Measurements from ENCODE around the gene ZNF277. TPM values are rescaled to one million over a fixed set of nuclear protein-coding genes. Genes with fewer than 3 reads are reported as not detected.

Gene ZNF277
- total RNA-seq, 1 donor from 2014 or later: 58.2 TPM

DNA sequence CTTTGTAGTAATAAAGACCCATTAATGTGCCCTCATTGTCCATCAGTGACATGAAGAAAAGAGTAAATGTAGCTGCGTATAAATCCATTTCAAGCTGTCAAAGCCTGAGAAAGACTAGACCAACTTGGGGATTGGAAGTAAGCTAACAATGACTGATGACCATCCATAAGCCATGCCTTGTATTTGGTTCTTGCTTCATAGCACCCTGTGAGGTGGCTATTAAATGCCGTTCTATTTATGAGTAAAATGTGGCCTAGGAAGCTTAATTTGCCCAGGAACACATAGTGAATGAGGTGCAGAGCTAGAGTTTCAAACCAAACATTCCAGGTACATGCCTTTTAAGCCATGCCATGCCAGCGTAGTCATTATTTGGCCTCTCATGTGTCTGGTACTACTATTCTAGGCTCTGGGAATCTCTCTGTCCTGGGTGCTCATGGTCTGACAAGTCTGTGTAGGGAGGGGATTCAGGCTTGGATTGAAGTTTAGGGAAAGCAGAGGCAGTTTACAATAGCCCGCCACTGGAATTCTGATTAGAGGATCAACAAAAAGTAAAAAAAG is 92.1 kb downstream of the ZNF277 start:
- Histone ChIP-seq H3K4me3 (ENCODE audit: low read depth, low read length) (no peak overlapping the region), H3K27me3 (ENCODE audit: control insufficient read depth, insufficient read depth, low read length) (no peaks in the 10 kb centered on the region), H3K36me3 (ENCODE audit: control insufficient read depth, insufficient read depth, low read length) (no peaks in the 10 kb centered on the region)
- FAIRE-seq (no peak), DNase-seq (ENCODE audit: low read depth) (no peak)
- TF ChIP-seq, protein P1, sequence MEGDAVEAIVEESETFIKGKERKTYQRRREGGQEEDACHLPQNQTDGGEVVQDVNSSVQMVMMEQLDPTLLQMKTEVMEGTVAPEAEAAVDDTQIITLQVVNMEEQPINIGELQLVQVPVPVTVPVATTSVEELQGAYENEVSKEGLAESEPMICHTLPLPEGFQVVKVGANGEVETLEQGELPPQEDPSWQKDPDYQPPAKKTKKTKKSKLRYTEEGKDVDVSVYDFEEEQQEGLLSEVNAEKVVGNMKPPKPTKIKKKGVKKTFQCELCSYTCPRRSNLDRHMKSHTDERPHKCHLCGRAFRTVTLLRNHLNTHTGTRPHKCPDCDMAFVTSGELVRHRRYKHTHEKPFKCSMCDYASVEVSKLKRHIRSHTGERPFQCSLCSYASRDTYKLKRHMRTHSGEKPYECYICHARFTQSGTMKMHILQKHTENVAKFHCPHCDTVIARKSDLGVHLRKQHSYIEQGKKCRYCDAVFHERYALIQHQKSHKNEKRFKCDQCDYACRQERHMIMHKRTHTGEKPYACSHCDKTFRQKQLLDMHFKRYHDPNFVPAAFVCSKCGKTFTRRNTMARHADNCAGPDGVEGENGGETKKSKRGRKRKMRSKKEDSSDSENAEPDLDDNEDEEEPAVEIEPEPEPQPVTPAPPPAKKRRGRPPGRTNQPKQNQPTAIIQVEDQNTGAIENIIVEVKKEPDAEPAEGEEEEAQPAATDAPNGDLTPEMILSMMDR (IDR thresholded peaks at IDR 0.05; ENCODE audit: insufficient read depth, low read length, severe bottlenecking): no peak

DNA sequence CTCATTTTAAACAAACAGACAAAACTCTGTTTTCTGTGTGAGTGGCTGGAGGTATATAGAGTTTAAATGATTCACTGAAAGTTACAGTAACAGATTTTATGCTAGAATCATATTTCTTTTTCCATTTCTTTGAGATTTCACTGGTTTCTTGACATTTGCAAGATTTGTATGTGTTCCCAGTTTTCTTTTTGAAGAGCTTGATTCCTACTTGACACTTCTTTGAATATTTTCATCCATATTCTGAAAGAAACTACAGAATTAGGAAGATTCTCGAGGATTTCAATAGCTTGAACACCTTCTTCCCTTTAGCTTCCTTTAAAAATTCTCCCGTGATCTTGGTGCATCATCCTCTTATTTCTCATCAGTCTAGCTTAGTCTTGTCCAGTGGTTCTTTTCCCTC is 93.6 kb downstream of the ZNF277 start:
- DNase-seq (ENCODE audit: low read depth) (no peak), FAIRE-seq (no peak)
- Histone ChIP-seq H3K27me3 (ENCODE audit: control insufficient read depth, insufficient read depth, low read length) (no peaks in the 10 kb centered on the region), H3K36me3 (ENCODE audit: control insufficient read depth, insufficient read depth, low read length) (no peaks in the 10 kb centered on the region), H3K4me3 (ENCODE audit: low read depth, low read length) (no peak overlapping the region)
- TF ChIP-seq, protein P1 (IDR thresholded peaks at IDR 0.05; ENCODE audit: insufficient read depth, low read length, severe bottlenecking): no peak

- FAIRE-seq (no peak), DNase-seq (ENCODE audit: low read depth) (no peak)
- no peak overlapping the region for H3K4me3 ChIP-seq (ENCODE audit: low read depth, low read length)
- no peaks in the 10 kb centered on the region for H3K27me3 ChIP-seq (ENCODE audit: control insufficient read depth, insufficient read depth, low read length)
- TF ChIP-seq, protein P1 (IDR thresholded peaks at IDR 0.05; ENCODE audit: insufficient read depth, low read length, severe bottlenecking): no peak
- H3K36me3 ChIP-seq (ENCODE audit: control insufficient read depth, insufficient read depth, low read length): no peaks in the 10 kb centered on the region
Observed at GRCh38 chr7:112300831-112301407, 94.4 kb downstream of the ZNF277 start.

- TF ChIP-seq, protein P1 (IDR thresholded peaks at IDR 0.05; ENCODE audit: insufficient read depth, low read length, severe bottlenecking): no peak
- no peak for FAIRE-seq
- no peaks in the 10 kb centered on the region for H3K27me3 ChIP-seq (ENCODE audit: control insufficient read depth, insufficient read depth, low read length)
- H3K36me3 ChIP-seq (ENCODE audit: control insufficient read depth, insufficient read depth, low read length): no peaks in the 10 kb centered on the region
- no peak overlapping the region for H3K4me3 ChIP-seq (ENCODE audit: low read depth, low read length)
- DNase-seq (ENCODE audit: low read depth): no peak
Observed at GRCh38 chr7:112302566-112302965, 96.1 kb downstream of the ZNF277 start.

DNA sequence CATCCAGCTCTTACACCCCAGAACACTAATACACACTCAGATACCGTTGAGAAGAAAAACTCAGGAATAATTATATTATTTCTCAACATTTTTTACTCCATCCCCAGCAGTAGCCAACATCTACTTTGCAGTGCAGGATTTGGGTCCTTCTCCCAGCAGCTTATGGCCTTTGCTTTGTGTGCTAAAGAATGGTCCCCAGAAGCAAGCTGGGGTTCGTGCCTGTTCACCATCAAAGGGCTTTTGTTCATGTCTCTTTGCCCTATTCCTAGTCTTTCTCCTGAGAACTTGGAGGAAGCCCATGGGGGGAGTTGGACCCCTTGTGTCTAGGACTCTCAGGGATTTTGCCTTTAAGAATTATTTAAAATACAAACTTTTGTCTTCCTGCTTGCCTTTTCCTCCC is 100.4 kb downstream of the ZNF277 start:
- TF ChIP-seq, protein P1 (IDR thresholded peaks at IDR 0.05; ENCODE audit: insufficient read depth, low read length, severe bottlenecking): no peak
- H3K27me3 ChIP-seq (ENCODE audit: control insufficient read depth, insufficient read depth, low read length): no peaks in the 10 kb centered on the region
- H3K36me3 ChIP-seq (ENCODE audit: control insufficient read depth, insufficient read depth, low read length): no peaks in the 10 kb centered on the region
- DNase-seq (ENCODE audit: low read depth): no peak
- no peak for FAIRE-seq
- H3K4me3 ChIP-seq (ENCODE audit: low read depth, low read length): no peak overlapping the region

- FAIRE-seq: no peak
- no peak for DNase-seq (ENCODE audit: low read depth)
- TF ChIP-seq, protein P1 (IDR thresholded peaks at IDR 0.05; ENCODE audit: insufficient read depth, low read length, severe bottlenecking): no peak
Observed at GRCh38 chr7:112307506-112307905, 101.0 kb downstream of the ZNF277 start.

More at GRCh38 chr7:112307506-112307905, 101.0 kb downstream of the ZNF277 start:
- H3K4me3 ChIP-seq (ENCODE audit: low read depth, low read length): no peak overlapping the region
- H3K36me3 ChIP-seq (ENCODE audit: control insufficient read depth, insufficient read depth, low read length): no peaks in the 10 kb centered on the region
- no peaks in the 10 kb centered on the region for H3K27me3 ChIP-seq (ENCODE audit: control insufficient read depth, insufficient read depth, low read length)
